Measurements from ENCODE around the gene TXNDC2.

Gene TXNDC2

GRCh38 chr18:9914584-9915290 lies 29.0 kb downstream of the TXNDC2 start:
- DNase-seq: peak; percentile 67

DNA sequence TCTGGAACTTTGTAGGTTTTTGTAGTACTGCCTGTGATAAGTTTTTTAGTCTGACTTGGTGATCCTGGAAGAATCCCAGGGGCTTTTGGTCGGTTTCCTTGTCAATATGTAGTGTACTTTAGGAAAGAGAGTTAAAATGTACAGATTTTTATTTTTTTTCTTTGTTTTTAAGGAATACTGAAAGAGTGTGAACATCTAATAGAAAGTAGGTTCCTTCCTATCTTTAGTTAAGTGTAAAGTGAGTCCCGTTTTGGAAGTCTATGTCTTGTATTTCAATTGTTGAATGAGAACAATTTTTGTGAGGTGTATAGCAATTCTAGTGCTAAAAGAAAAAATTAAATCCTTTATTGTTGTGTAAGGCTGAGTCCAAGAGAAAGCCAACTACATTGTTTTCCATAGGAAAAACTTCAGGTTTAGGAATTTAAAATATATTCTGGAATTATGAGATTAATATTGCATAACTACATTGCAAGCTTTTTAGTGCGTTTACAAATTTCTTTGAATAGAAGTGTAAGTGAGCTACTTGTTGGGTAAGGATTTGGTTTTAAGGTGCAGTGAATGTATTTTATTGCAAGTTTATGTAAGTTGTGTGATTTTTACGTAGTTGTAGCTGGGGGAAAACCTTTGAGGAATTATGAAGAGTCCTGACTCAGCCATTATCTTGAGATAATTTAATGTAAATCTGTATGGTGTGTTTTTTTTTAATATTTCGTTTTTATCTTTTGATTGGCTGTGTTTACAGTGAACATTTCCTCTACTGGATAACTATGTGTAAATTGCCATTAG lies 29.7 kb downstream of the TXNDC2 start:
- no peak for DNase-seq

DNA sequence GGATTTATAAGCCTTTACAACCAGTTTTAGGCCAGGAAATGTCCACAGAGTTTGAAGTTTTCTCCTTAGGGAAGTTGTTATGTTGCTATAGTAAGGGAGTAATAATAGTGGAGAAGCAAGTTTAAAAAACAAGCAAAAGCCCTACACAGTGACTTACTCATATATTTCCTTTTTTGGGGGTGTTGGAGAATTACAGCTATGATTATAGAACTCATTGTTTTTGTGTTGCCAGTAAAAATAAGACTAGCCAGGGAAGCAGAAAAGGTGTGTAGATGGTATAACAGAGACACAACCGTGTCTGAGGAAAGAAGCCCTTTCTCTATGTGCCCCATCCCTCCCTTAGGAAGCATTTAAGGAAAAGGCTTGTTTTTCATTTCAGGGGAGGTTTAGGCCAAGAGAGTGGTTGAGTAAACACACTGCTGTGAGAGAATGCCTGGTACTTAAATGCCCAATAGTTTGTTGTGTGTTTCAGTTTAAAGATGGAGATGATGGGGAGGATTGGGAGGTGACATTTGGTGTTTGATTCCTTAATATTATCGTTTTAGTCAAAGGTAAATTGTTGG lies 30.4 kb downstream of the TXNDC2 start:
- no peak for DNase-seq

GRCh38 chr18:9916808-9917207 lies 31.0 kb downstream of the TXNDC2 start:
- no peak for DNase-seq

DNA sequence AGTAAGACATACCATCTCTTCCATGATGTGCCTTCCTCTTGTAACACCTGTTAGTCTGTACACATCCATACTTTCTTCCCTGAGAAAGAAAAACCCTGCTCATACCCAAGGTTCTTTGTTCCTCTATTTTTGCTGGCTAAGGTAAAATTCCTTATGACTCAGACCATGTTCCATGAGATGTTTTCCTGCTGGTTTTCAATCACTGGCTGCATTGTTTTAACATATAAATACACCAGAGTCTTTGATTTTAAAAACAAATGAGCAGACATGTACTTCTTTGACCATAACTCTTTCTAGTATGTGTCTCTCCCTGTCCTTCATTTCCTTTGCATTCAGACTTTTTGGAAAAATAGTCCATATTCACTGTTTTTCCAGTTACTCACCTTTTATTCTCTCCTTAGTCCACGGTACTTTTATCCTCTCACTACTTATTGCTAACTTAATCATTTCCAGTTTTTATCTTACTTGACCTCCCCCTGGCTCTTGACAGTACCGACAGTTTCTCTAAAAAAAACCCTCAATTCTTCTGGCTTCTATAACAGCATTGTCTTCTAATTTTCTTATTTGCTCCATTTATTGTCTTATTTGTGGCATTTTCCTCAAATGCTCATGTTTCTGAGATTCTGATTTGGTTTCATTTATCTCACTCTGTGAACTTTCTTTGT lies 32.4 kb downstream of the TXNDC2 start:
- no peak for DNase-seq

DNA sequence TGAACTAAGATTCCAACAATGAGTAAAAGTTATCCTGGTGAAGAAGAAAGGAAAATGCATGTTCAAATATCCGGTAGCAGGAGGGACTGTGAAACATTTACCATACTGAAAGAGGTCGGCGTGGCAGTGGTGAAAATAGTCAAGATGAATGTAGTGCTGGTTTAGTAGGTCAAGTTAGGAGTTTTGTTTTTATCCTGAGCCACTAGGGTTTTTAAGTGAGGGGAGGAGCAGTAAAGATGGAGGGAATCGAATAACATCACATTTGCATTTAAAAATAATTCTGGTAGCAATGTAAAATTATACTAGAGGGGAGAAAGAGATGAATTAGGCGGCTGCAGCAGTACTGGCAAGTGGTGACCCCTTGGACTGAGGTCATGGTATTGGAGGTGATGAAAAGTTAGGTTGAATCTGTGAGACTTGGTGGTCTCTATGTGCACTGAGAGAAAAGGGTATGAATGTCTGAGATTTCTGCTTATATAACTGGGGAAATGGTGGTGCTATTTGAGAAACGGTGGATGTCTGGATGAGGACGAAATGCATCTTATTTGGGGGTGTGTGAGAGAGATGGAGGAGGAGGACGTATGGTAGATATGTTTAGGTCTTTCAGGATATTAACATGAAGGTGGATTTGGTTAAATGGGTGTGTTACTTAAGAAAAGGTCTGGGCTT lies 33.9 kb downstream of the TXNDC2 start:
- DNase-seq: no peak

- no peak for DNase-seq
Measured at GRCh38 chr18:9922592-9923311, 37.0 kb downstream of the TXNDC2 start.

DNA sequence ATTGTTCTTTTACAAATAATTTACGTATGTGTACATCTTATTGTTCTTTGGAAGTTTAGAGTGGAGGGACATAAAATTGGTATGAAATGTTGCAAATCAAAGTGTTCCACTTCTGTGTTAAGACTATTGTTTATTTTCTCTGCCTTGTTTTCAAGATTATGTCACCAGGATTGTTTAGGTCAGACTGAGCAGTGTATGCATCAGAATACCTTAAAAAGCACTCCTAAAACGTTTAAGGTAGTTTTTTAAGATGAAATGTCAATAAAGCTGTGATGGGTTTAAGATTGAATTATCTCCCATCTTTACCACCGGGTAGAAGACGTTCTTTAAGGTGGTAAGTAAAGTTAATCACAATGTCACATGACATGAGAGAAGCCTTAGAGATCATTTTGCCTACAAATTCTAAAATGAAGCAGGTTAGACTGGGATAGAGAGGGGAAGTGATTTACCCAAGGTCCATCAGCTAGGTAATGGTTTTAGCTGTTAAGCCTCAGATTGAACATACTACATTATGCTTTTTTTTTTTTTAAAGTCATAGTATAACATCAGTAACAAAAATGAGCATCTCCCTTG lies 38.7 kb downstream of the TXNDC2 start:
- DNase-seq: no peak

DNA sequence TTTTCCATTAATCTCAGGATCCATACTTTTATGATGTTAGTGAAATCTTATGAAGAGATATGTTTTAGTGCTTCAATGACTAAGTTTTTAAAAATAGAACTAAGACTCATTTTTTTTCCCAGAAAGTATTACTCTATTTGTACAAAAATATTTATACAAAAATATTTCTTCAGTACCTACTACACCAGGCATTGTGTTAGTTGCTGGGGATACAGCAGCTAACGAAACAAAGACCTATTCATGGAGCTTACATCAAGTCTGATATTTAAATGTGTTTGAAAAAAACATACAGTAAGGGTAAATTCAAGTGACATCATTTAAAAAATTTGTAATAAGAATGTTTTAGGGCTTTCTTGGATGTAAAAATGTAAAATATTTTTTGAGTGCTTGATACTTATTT lies 39.6 kb downstream of the TXNDC2 start:
- DNase-seq: no peak

DNA sequence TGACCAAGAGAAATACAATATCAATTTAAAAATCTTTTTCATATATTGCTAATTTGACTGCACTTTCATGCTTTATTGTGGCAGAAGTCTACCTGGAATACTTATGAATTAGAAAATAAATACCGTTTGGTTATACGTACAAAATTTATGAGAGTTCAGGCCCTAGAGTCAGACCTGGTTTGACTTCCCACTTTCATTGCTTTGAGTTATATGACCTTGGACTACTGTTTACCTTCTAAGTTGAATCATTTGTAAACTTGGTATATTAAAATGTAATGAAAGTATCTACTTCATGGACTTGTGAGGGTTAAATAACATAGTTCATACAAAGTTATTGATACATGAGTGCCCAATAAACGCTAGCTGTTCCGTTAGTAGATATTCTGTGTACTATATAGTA lies 40.0 kb downstream of the TXNDC2 start:
- no peak for DNase-seq

DNA sequence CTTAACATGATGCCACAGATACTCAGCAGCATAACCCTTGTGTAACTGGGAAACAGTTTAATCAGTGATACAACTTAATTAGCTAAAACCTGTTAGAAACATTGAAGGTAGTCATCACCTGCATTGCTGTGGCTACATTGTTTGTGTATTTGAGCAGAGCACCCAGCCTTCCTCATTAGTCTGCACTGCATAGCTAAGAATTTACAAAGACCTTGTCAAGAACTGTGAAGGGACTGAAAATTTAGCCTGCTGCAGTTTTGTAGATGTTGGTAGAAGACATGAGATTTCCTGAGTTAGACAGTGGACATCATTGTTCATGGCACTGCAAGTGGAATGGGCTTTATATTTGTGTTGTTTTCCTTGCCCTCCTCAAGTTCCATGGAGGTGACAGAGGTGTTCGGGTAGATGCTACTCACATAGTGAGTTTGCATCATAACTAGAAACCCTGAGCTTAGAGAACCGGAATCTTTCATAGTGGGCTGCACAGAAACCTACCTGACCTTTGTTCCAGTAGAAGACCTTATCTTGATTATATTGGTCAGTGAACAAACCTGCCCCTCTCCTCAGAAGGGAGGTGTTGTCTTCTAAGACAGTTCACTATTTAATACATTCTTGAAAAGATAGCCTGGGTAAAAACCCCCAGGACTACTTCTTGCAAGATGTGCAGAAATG lies 40.6 kb downstream of the TXNDC2 start:
- no peak for DNase-seq

DNA sequence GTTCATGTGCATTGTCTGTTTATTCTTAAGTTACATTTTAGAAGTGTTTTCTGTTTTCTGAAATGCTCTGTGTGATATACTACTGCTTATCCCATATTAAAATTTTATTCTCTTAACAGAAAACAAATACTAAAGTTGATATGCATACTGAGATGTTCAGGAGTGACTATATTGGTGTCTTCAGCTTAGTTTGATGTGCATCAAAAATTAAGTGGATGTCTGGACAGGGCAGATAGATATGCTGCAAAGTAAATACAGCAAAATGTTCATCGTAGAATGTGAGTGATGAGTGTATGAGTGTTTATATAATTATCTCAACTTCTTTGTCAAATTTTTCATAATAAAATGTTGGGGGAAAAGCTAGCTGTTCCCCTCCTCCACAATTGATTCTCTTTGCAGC lies 41.2 kb downstream of the TXNDC2 start:
- no peak for DNase-seq

- DNase-seq: no peak
Measured at GRCh38 chr18:9927392-9928063, 41.8 kb downstream of the TXNDC2 start.

- DNase-seq: no peak
Measured at GRCh38 chr18:9928646-9929259, 43.0 kb downstream of the TXNDC2 start.

- no peak for DNase-seq
Measured at GRCh38 chr18:9930299-9930884, 44.6 kb downstream of the TXNDC2 start.

DNA sequence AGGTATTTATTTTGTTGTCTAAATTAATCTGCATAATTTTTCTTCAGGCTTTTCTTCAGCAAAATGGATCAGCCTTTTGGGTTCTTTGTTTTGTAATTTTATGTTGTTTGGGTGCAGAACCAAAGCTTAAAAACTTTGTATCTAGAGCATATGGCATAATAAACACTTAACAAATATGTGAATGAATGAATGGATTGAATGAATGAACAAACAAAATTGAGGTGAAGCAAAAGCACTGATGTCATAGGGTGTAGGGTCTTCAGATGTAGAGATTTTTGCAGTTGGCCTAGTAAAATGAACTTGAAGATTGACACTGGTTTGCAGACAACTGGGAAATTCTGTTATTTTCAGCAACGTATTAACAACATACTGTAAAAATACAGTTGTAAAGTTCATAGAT lies 45.4 kb downstream of the TXNDC2 start:
- DNase-seq: no peak

DNA sequence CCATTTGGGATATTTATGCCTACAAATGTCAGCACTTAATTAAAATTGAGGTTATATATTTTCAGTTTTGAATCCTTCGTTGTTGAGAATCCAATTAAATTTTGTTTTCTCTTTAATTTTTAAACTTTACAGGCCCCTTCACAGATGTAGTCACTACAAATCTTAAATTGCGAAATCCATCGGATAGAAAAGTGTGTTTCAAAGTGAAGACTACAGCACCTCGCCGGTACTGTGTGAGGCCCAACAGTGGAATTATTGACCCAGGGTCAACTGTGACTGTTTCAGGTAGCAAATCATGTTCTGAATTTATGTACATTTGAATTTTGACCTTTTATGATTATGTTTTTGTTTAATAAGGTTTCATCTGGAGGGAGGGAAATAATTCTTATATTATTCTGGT lies 45.9 kb downstream of the TXNDC2 start:
- no peak for DNase-seq

DNA sequence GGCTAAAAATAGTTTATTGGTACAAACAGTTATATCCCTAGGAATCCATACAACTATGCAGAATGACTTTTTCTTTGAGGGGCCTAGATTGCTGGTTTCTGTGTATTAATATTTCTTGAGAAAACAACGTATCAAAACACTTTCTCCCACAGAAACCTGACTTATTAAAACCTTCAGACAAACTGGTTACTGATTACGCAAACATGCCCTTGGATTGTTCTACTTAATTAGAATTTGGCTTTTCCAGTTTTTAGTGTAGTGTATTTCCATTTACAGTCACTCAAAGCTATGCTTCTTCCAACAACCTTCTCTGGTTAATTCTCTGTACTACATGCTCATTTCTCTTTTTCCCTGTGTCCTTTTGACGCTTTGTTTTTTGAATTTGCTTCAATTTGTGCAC lies 48.1 kb downstream of the TXNDC2 start:
- DNase-seq: no peak

GRCh38 chr18:9934274-9934673 lies 48.5 kb downstream of the TXNDC2 start:
- DNase-seq: no peak
